ENCODE results near the gene KIF5A. TPM values are rescaled to one million over a fixed set of nuclear protein-coding genes. Genes with fewer than 3 reads are reported as not detected.
A peak's percentile ranks its signal among the peaks of the same experiment; 100 is the strongest.

The KIF5A gene
- total and polyA plus RNA-seq, 2 of the 13 experiments (the other 11 are each of a cell fraction or from before 2014, with no cell fraction given), result 1.6 to 11.9 TPM

GRCh38 chr12:57522011-57522886 lies 27.6 kb upstream of the KIF5A start, which contains the start of gene MBD6 (continued):
- peak; percentile 67; the same call in 1 of the 2 replicates for TF ChIP-seq ZNF710 (CRISPR knock-in tag; IDR thresholded peaks at IDR 0.05; ENCODE audit: borderline replicate concordance)
- TF ChIP-seq NCOA1 (CRISPR knock-in tag; IDR thresholded peaks at IDR 0.05), result peak; percentile 28; the same call in 1 of the 2 replicates
- no peak for TF ChIP-seq FOXM1 (CRISPR knock-in tag; IDR thresholded peaks at IDR 0.05)
- no peak for TF ChIP-seq ZNF775 (CRISPR knock-in tag; IDR thresholded peaks at IDR 0.05; ENCODE audit: borderline replicate concordance)
- no peak for TF ChIP-seq ZNF576 (CRISPR knock-in tag; IDR thresholded peaks at IDR 0.05)
- peak; percentile 90 for TF ChIP-seq NR2C2 (CRISPR knock-in tag; IDR thresholded peaks at IDR 0.05; ENCODE audit: borderline replicate concordance)
- TF ChIP-seq GTF2F1 (IDR thresholded peaks at IDR 0.05; ENCODE audit: low read length), result peak; percentile 71
- TF ChIP-seq YEATS4 (CRISPR knock-in tag; IDR thresholded peaks at IDR 0.05; ENCODE audit: borderline replicate concordance), result peak; percentile 74; the same call in 1 of the 2 replicates
- TF ChIP-seq RAD51 (IDR thresholded peaks at IDR 0.05; ENCODE audit: borderline replicate concordance), result peak; percentile 91
- TF ChIP-seq TBX2 (CRISPR knock-in tag; IDR thresholded peaks at IDR 0.05; ENCODE audit: borderline replicate concordance), result peak; percentile 87; the same call in 1 of the 2 replicates
- TF ChIP-seq RBM39 (IDR thresholded peaks at IDR 0.05; ENCODE audit: low read depth, low read length, poor library complexity, severe bottlenecking), result no peak
- peak; percentile 78; the same call in 1 of the 2 replicates for TF ChIP-seq ERF (CRISPR knock-in tag; IDR thresholded peaks at IDR 0.05)
- TF ChIP-seq ZNF761 (CRISPR knock-in tag; conservative IDR thresholded peaks at IDR 0.05), result 0 out of 2 replicates have a peak, but pooled peaks have one; percentile 41
- 0 out of 2 replicates have a peak, but pooled peaks have one; percentile 63 for TF ChIP-seq HINFP (CRISPR knock-in tag; IDR thresholded peaks at IDR 0.05; ENCODE audit: low read depth)
- peak; percentile 5; the same call in 1 of the 2 replicates for TF ChIP-seq HCFC1 (IDR thresholded peaks at IDR 0.05; ENCODE audit: low read depth, low read length)
- TF ChIP-seq FOXO1 (CRISPR knock-in tag; IDR thresholded peaks at IDR 0.05), result peak; percentile 67
- peak; percentile 74; the same call in 1 of the 2 replicates for TF ChIP-seq NCOR1 (IDR thresholded peaks at IDR 0.05; ENCODE audit: borderline replicate concordance, low read length)
- TF ChIP-seq RERE (CRISPR knock-in tag; IDR thresholded peaks at IDR 0.05; ENCODE audit: low read depth), result no peak; the same call in none of the 2 replicates
- TF ChIP-seq MEIS2 (CRISPR knock-in tag; IDR thresholded peaks at IDR 0.05), result peak; percentile 86; the same call in 1 of the 2 replicates
